ENCODE results near the gene UBR3.

DNA sequence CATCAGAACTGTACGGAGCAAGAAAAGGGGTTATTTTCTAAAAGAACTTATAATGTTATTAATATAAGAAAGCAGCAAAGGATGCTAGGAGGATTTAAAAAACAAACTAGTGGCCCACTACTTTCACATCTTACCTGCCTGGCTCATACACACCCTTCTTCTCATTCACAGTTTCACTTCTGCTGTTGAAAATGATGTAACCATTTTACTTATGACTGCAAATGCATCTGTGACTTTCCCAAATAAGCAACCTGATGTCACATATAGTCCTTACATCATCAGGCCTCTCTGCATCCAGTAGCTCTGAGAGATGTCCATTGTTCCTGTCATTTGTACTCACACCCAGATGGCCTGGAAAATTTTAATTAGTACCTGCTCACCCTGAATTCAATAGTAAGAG, 248.9 kb downstream of the UBR3 start:
- no peak for TF ChIP-seq NFE2L1 (CRISPR knock-in tag; IDR thresholded peaks at IDR 0.05)
- TF ChIP-seq, protein P1, sequence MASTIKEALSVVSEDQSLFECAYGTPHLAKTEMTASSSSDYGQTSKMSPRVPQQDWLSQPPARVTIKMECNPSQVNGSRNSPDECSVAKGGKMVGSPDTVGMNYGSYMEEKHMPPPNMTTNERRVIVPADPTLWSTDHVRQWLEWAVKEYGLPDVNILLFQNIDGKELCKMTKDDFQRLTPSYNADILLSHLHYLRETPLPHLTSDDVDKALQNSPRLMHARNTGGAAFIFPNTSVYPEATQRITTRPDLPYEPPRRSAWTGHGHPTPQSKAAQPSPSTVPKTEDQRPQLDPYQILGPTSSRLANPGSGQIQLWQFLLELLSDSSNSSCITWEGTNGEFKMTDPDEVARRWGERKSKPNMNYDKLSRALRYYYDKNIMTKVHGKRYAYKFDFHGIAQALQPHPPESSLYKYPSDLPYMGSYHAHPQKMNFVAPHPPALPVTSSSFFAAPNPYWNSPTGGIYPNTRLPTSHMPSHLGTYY (CRISPR knock-in tag; IDR thresholded peaks at IDR 0.05), result no peak
- TF ChIP-seq, protein P2, sequence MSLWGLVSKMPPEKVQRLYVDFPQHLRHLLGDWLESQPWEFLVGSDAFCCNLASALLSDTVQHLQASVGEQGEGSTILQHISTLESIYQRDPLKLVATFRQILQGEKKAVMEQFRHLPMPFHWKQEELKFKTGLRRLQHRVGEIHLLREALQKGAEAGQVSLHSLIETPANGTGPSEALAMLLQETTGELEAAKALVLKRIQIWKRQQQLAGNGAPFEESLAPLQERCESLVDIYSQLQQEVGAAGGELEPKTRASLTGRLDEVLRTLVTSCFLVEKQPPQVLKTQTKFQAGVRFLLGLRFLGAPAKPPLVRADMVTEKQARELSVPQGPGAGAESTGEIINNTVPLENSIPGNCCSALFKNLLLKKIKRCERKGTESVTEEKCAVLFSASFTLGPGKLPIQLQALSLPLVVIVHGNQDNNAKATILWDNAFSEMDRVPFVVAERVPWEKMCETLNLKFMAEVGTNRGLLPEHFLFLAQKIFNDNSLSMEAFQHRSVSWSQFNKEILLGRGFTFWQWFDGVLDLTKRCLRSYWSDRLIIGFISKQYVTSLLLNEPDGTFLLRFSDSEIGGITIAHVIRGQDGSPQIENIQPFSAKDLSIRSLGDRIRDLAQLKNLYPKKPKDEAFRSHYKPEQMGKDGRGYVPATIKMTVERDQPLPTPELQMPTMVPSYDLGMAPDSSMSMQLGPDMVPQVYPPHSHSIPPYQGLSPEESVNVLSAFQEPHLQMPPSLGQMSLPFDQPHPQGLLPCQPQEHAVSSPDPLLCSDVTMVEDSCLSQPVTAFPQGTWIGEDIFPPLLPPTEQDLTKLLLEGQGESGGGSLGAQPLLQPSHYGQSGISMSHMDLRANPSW (CRISPR knock-in tag; conservative IDR thresholded peaks at IDR 0.05; ENCODE audit: low read depth), result no peak
- no peak for TF ChIP-seq CTCF (IDR thresholded peaks at IDR 0.05)
- TF ChIP-seq ELF4 (CRISPR knock-in tag; IDR thresholded peaks at IDR 0.05; ENCODE audit: low read depth), result no peak
- no peak for TF ChIP-seq TEAD4 (CRISPR knock-in tag; IDR thresholded peaks at IDR 0.05)
- no peak for TF ChIP-seq NFYB (CRISPR knock-in tag; conservative IDR thresholded peaks at IDR 0.05; ENCODE audit: low read depth)
- TF ChIP-seq, protein P3, sequence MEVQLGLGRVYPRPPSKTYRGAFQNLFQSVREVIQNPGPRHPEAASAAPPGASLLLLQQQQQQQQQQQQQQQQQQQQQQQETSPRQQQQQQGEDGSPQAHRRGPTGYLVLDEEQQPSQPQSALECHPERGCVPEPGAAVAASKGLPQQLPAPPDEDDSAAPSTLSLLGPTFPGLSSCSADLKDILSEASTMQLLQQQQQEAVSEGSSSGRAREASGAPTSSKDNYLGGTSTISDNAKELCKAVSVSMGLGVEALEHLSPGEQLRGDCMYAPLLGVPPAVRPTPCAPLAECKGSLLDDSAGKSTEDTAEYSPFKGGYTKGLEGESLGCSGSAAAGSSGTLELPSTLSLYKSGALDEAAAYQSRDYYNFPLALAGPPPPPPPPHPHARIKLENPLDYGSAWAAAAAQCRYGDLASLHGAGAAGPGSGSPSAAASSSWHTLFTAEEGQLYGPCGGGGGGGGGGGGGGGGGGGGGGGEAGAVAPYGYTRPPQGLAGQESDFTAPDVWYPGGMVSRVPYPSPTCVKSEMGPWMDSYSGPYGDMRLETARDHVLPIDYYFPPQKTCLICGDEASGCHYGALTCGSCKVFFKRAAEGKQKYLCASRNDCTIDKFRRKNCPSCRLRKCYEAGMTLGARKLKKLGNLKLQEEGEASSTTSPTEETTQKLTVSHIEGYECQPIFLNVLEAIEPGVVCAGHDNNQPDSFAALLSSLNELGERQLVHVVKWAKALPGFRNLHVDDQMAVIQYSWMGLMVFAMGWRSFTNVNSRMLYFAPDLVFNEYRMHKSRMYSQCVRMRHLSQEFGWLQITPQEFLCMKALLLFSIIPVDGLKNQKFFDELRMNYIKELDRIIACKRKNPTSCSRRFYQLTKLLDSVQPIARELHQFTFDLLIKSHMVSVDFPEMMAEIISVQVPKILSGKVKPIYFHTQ (CRISPR knock-in tag; IDR thresholded peaks at IDR 0.05), result no peak
- TF ChIP-seq SP1 (CRISPR knock-in tag; conservative IDR thresholded peaks at IDR 0.05), result no peak
- no peak for TF ChIP-seq NR2C2 (CRISPR knock-in tag; IDR thresholded peaks at IDR 0.05)
- no peak for TF ChIP-seq ZBTB21 (CRISPR knock-in tag; IDR thresholded peaks at IDR 0.05; ENCODE audit: borderline replicate concordance)
- TF ChIP-seq CREB1 (CRISPR knock-in tag; IDR thresholded peaks at IDR 0.05), result no peak
- no peak for TF ChIP-seq JUN (CRISPR knock-in tag; IDR thresholded peaks at IDR 0.05)

All from WTC11 (cell line).